Activated T-helper 1 cell treated with Interleukin-2 at 50 U/mL for 16 hours (primary cell): ENCODE results near the gene ATP1A3.
A peak's percentile ranks its signal among the peaks of the same experiment; 100 is the strongest.
"Not testable (repeated sequence)": the region's sequence is repeated elsewhere in the genome, so short reads cannot be mapped to it uniquely, and the experiment has no call there.

Experiments
- DNase-seq: peaks from one replicate; pipeline ENCODE4 v3.0.0-alpha.2; 2020; ENCODE audit warnings: low read depth

Gene ATP1A3

DNA sequence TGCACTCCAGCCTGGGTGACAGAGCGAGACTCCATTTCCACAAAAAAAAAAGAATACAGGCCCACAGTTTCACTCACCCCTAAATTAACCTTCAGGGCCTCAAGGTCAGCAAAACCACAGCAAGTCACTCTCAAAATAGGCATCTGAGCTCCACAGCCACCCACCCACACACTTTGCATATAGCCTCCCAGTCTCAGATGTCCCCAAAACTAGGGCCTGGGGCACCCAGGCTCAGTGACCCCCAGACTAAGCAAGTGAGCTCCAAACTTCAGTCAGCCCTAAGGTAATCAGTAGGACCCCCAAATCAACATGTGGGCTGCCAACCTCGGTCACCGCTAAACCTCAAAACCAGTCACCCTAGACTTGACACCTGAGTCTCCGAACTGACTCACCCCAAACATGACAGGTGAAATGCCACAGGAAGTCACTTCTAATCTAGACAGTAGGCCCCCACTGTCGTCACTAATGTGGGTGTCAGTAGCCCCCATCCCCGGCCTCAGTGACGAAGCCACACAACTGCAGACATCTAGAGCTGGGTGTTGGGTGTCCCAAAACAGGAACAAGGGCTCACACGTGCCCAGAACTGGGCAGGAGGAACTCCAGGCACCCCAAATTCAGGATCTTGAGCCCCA, 48.8 kb downstream of the ATP1A3 start:
- DNase-seq: peak; percentile 80

DNA sequence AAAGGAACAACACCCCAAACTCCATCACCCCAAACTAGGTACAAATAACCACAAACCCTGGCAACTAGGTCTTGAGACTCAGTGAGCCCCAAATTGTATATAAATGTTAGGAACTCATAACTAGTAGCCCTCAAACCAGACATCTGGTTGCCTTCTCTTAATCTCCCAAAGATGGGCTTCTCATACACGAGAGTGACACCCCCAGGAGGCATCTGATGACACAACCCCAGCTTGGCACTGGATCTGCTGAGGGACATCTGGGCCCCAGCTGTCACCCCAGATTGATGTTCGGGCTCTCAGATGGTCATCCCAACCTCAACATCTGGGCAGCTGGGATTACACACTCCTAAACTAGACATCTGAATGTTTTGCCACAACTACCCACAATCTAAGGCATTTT, 49.7 kb downstream of the ATP1A3 start:
- DNase-seq: no peak

DNA sequence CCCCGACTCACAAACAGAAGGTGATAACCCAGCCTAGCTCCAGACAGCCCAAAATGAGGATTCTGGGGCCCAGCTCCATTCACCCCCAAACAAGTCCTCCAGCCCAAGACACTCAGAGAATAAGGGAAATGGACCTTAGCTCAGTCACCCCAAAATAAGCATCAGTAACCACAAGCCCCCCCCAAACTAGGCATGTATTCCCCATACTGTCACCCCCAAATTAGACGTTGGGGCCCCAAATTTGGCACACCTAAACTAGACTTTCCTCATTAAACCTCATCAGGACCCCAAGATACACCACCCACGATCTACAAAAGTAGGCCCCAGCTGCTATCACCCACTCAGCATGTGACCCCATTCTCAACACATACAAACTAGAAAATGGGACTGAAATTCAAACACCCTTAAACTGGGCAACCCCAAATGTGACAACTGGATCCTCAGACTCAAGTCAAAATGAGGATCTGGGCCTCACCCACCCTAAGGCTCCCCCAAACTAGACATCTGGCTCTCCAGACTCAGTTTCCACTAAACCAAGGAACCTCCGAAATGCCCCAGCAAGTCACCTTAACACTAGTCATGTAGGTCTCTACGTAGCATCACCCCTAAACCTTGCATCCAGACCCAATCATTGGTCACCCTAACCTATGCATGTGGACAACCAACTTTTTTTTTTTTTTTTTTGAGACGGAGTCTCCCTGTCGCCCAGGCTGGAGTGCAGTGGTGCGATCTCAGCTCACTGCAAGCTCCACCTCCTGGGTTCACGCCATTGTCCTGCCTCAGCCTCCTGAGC, 52.4 kb downstream of the ATP1A3 start:
- no peak for DNase-seq

DNA sequence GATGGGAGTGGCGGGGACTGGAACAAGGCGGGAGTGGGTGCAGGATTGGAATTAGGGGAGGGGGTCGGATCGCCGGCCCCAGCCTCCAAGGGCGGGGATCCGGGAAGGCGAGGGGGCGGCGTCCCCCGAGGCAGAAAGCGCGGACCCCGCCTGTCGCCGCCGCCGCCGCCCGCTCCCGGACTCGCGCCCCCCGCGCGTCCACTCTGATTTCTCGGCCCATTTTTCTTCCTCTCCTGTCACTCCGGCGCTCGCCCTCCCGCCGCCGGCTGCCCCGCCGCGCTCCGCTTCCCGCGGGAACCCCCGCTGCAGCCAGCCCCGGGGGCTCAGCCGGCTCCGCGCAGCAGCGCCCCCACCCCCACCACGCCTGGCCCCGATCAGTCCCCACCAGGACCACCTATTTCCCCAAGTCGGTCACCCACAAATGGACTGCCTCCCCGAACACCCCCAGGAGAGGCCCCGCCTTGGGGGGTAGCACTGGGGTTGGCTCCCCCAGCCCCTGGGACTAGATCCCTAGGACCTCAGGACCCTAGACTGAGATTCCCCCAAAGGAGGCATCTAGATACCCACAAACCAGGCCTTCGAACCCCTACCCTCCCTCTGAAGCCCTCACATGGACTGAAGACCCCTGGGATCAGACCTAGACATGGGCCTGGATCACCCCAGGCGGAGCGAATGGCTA, 53.2 kb downstream of the ATP1A3 start:
- no peak for DNase-seq

DNA sequence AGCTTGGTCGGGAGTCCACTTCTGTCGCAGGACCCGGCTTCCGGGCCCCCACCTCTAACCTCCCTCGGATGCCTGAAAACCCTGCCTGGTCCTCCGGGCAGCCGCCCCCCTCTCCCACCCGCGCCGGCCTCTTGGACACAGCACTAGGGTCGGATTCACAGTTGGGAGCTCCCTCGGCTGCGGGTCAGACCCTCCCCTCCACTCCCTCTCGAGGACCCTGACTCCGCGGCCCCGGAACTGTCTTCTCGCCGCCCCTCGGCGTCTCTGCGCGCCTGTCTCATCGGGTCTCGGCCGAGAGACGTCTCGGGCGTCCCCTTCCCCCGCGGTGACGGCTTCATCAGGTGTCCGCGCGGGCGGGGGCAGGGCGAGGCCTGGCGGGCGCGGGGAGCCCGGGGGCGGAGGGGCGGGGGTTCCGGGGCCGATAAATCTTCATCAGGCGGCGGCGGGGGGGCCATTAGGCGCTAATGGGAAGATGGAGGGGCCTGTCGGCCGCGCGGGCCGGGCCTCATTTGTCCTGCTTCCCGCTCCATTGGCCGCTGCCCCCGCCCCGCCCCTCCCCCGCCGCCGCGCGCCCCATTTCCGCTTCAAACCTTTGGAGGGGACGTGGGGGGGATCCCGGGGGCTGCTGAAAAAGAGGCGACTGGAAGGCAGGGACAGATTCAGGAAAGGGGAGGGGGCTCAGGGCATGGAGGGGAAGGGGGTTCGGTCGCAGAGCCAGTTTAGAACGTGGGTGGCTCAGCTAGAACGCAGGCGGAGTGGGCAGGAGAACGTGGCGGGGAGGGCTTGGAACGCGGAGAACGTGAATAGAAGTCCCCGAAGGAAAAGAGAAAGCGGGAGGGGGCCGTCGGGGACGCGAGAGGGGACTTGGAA, 53.9 kb downstream of the ATP1A3 start:
- DNase-seq: peak; percentile 18

DNA sequence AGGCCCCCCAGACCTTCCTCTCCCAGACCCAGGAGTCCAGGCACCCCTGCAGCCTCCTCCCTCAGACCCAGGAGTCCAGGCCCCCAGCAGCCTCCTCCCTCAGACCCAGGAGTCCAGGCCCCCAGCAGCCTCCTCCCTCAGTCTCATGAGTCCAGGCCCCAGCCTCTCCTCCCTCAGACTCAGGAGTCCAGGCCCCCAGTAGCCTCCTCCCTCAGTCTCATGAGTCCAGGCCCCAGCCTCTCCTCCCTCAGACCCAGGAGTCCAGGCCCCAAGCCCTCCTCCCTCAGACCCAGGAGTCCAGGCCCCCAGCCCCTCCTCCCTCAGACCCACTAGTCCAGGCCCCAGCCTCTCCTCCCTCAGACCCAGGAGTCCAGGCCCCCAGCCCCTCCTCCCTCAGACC, 54.8 kb downstream of the ATP1A3 start:
- not testable (repeated sequence) for DNase-seq

DNA sequence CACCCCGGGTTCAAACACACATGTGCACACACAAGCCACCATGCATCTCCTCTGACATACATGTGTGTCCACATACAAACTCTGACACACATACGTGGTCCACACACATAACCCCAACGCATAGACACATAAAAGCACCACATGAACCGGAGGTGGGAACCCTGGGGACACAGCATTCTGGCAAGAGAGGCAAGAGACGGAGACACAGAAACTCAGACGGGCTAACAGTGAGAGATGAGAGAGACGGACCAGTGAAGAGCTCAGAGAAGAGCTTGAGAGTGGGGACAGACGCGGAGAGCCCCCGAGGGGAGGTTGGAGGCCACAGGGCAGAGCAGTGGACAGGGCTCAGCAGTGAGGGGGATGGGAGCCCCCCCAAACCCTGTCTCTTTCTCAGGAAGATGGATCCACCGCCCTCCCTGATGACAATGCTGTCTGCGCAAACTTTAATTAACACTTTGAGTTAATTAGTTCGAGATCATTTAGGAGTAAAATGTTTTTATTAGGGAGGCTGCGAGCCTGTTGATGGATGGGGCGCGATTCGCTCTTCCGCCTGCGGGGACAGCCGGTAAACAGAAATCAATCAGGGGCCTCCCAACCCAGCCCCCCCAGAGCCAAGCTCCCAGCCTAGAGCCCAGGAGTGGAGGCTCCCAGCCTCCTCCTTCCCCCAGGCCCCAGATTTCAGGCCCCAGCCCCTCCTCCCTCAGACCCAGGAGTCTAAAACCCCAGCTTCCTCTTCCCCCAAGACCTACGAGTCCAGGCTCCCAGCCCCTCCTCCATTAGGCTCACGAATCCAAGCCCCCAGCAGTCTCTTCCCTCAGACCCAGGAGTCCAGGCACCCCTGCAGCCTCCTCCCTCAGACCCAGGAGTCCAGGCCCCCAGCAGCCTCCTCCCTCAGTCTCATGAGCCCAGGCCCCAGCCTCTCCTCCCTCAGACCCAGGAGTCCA, 56.2 kb downstream of the ATP1A3 start:
- no peak for DNase-seq

DNA sequence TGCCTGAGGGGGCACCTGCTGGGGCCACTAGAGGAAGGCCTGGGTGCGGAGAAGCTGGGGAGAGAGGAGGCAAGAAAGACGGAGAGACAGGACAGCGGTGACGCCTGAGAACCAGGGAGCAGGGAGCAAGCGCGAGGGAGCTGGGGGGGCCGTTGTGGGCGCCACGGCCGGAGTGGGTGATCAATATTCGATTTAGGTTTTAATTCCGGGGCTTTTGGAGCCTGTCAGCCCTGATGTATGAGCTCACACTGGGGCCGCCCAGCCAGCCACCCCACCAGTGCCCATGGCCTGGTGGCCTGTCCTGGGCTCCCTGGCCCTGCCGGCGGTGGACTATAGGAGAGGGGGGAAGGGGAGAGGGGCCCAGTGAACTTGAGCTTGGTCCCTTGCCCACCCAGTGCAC, 57.1 kb downstream of the ATP1A3 start:
- no peak for DNase-seq

DNA sequence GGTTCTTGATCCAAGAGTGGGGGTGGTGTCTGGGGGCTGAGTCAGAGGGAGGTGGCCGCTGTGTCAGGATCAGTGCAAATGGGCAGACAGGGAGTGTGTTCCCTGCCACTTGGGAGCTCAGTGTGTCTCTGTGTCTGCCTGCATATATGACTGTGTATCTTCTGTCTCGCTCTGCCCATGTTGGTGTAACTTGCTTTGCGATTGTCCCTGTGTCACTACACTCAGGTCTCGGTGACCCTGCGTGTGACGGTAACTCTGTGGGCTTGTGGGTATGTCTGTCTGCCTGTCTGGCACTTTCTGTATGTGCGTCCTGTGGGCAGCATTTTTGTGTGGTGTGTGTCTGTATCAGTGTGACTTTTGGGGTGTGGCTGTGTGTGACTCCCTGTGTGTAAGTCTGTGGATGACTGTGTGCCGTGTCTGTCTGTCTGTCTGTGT, 57.6 kb downstream of the ATP1A3 start:
- no peak for DNase-seq

DNA sequence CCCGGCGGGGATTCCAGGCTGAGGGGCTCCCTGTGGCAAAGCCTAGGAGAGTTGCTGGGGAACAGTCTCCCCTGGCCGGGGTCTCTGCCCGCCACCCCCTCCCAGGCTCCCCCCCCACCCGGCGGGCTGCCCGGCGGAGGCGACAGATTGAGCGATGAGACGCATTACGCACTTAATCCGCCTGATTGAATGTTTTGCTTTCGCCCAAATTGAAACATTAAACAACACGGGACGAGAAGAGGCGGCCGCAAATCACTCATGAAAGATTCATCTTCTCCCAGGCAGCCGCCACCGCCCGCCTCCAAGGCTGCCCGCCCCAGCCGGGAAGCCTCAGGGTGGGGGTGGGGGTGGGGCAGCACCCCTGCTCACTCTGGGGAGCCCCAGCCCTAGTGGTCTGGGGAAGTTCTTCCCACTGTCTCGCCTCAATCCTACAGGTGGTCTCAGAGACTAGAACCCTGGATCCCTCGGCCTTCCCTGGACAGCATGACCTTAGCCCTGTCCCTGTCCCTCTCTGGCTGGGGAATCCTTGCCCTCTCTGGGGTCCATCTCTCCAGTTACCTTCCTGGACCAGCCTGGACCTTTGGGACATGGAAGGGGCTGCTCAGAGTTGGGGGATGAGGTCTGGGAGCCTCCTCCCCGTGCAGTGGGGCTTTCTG, 58.1 kb downstream of the ATP1A3 start:
- no peak for DNase-seq

DNA sequence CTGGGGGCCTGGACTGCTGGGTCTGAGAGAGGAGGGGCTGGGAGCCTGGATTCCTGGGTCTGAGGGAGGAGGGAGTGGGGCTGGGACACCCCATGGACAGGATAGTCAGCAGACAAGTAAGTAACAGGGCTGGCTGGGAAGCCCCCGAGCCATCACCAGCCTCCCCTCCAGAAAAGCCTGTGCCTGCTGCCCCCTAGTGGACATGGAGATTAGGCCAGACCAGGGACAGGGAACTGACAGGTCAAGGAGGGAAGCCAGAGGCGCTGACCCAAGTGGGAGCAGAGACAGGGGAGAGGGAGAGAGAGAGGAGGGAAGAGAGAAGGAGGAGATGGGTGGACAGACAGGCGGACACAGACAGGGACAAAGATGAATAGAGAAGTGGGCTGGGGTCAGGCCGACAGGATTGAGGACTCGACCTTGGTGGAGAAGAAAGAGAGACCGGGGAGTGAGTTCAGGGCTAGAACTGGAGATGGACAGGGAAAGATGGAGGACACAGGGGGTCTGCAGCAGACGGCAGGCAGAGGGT, 59.1 kb downstream of the ATP1A3 start:
- peak; percentile 45 for DNase-seq

DNA sequence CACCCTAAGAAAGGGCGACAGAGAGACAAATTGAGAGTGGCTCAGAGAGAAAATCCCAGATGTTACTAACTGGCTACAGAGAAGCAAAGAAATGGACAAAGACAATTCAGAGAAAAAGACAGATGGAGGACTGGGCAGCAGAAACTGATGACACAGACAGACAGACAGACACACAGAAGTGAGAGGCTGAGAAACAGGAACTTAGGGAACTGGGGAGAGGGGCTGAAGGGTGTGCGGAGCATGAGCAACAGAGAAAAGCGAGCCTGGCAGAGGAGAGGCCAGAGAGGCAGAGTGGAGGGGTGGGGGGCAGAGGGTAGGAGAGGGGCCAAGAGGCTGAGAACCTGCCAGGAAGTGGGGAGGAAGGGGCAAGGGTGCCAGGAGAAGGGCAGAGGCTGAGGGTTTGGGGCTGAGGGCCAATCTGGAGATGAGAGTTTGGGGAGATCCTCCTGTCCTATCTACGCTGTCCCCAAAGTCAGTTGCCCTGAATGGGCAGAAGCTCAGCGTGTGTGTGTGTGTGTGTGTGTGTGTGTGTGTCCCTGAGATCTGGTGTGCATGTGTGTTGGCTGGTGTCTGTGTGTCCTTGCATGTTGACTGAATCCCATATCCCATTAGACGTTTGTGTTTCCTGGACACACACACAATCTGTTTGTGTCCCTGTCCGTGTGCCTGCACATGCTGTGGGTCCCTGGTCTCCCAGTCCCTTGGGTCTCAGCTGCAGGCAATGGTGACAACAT, 60.2 kb downstream of the ATP1A3 start:
- no peak for DNase-seq

DNA sequence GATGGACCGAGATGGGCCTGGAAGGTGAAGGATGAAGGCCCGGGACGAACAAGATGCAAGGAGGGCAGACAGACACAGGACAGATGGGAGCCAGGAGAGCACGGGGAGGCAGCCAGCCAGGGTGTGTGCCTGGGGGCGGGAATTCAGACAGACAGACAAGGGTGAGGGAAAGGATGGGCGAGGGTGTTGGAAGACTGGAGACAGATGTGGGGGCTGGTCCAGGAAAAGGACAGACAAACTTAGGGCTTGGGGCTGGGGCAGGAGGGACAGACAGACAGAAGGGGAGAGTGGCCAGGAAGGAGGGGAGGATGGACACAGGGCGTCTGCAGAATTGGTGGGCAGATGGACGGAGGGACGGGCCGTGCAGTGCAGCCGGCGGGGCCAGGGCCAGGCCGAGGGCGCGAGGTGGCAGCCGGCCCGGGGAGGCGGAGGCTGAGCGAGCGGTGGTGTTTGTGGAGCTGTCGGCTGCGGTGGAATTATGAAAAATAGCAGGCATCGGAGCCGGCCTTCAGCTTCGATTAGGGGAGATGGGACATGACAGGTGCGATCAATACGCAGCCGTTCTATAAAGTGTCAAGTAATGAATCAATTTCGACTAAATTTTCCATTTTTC, 61.2 kb downstream of the ATP1A3 start:
- DNase-seq: no peak

DNA sequence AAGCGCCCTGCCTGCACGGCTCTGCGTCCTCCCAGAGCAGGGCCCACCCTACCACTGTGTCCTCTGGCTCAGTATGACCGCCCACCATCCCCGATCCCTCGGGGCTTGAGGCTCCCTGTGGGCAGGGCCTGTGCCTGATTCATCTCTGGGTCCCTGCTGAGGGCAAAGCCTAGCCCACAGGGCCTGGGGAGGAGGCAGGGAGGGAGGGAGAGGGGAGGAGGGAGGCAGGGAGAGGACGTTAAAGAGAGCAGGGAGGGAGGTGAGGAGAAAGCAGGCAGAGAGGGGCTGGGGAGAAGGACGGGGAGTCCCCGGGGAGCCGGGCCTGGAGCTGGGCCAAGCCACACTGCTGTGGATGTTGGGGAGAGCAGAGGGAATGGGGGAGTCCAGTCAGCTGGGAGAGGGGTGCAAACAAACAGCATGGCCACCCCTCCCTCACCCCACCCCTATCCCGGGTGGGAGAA, 61.7 kb downstream of the ATP1A3 start:
- no peak for DNase-seq

DNA sequence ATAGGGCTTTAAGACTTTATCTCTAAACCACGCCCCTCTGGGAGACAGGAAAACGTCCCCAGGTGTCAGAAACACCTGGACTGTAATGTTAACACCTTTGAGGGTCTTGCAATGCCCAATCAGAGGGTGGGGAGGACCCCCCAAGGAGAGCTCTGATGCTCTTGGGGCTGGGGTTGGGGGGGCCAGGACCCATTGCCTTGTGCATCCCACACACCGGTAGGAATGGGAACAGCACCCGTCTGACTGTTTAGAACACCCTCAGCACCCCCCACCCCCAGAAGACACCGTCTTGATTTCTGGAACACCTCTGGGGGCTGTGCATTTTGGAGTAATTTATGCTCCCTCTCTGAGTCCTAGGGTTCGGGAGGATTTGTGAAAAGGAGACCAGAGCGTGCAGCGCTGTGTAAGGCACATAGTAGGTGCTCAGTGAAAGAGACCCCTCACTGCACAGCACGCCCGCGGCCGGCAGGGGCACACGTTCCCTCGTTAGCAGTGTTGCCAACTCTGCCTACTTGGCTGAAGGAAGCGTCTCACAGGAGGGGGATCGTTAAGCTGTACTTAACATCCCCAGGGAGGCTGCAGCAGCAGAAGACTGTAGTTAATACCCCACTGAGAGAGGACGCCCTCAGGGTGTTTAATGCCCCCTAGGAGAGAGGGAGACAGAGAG, 63.0 kb downstream of the ATP1A3 start:
- no peak for DNase-seq

DNA sequence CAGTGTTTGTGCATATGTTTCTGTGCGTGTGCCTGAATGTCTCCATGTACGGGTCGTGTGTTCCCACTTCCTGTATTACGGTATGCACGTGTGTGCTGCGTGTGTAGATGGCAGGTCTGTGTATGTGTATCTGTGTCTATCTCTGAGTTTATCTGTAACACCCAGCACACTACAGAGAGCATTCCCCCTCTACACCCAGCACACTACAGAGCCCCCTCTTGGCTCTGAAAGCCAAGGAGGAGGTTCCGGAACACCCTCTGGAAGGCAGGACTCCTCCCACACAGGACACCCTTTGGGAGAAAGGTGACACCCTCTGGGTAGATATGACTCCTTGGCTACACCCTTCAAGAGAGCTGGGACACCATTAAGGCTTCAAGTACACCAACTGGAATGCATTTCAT, 63.7 kb downstream of the ATP1A3 start:
- DNase-seq: no peak

DNA sequence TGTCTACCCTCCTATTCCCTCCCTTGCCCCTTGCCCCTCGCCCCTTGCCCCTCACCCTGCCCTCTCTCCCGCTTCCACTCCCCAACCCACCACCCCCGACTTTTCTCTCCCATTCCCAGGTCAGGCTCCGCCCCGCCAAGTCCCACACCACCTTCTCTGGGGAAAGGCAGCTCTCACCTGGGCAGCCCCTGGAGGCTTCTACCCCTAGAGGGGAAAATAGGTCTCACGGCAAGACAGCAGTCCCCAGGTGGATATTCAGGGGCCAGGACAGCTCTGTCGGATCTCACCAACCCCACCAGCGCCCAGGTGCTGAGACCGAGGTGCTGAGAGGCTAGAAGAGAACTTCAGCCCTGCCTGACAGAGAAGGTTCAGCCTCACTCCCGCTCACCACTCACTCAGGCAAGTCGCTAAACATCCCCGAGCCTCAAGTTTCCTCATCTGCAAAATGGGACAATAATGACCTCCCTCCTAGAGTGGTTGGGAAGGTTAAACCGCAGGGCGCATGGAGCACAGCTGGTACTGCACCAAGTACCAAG, 64.4 kb downstream of the ATP1A3 start:
- DNase-seq: no peak
